DND-41 (cell line): Measurements from ENCODE around the gene SIL1.

Source experiments
- CTCF ChIP-seq: IDR thresholded peaks from 2 replicates; pipeline ENCODE4 v1.5.1; 2012; ENCODE audit warnings: borderline replicate concordance, low read length, moderate library complexity, mild to moderate bottlenecking; ENCODE audit not compliant: poor library complexity, severe bottlenecking; ENCODE audit errors: extremely low read depth
- EZH2 ChIP-seq: IDR thresholded peaks from 3 replicates; pipeline ENCODE4 v1.6.1; 2012; ENCODE audit warnings: borderline replicate concordance, low read depth, mild to moderate bottlenecking, moderate library complexity, low read length, inconsistent platforms; ENCODE audit not compliant: severe bottlenecking

- TF ChIP-seq CTCF (no peak), EZH2 (no peak)
These were observed 122.1 kb downstream of the SIL1 start for GRCh38 chr5:139076111-139076510.
